Mammary epithelial cell (primary cell): Measurements from ENCODE around the gene RHEBL1.

Experiments used
- CTCF ChIP-seq, 2 donors: IDR thresholded peaks in 1 of 2; conservative IDR thresholded peaks in 1 of 2; 2 replicates each; pipeline ENCODE4 v1.5.1; 2011 to 2012; ENCODE audit warnings: inconsistent platforms in 2 of 2, low read length in 2 of 2, mild to moderate bottlenecking in 2 of 2, control low read depth in 1 of 2, low read depth in 1 of 2; ENCODE audit not compliant: insufficient read depth in 1 of 2; ENCODE audit errors: extremely low read depth in 1 of 2
- EZH2 ChIP-seq: IDR thresholded peaks from 2 replicates; pipeline ENCODE4 v1.6.1; 2012; ENCODE audit warnings: low read length, inconsistent platforms, borderline replicate concordance

- no peak for TF ChIP-seq CTCF (conservative IDR thresholded peaks at IDR 0.05 in 1 of 2, IDR thresholded peaks at IDR 0.05 in 1 of 2; ENCODE audit: extremely low read depth in 1 of 2, insufficient read depth in 1 of 2, low read depth in 1 of 2, low read length in 2 of 2)
- no peak for TF ChIP-seq EZH2
Observed at GRCh38 chr12:49015196-49015595, 54.6 kb downstream of the RHEBL1 start.
